ENCODE results near the gene SLC44A3. TPM values are rescaled to one million over a fixed set of nuclear protein-coding genes. Genes with fewer than 3 reads are reported as not detected.

The SLC44A3 gene
- total and polyA plus RNA-seq, 5 donors = 2.2 to 6.5 (median 5.2) TPM

DNA sequence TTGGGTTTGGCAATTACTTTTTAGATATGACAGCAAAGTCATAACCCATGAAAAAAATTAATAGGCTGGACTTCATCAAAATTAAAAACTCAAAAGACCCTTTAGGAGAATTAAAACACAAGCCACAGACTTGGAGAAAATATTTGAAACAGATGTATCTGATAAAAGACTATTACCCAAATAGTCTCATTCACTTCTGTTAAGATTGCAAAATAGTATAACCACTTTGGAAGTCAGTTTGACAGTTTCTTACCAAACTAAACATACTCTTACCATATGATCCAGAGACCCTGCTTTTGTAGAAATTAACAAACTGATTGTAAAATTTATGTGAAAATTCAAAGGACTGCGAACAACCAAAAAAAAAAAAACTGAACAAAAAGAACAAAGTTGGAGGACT is 32.5 kb upstream of the SLC44A3 start:
- Histone ChIP-seq H3K9me3 (ENCODE audit: control insufficient read depth, low read length) (no peaks in the 10 kb centered on the region), H3K4me1 (ENCODE audit: control insufficient read depth, insufficient read depth, low read length) (peaks cover 2% of the 10 kb centered on the region), H3K27me3 (ENCODE audit: control insufficient read depth, insufficient read depth) (no peaks in the 10 kb centered on the region), H3K27ac (ENCODE audit: low read length) (no peak overlapping the region), H3K4me3 (ENCODE audit: low read length) (no peak overlapping the region)
- WGBS = 93% methylated on average over 1 of the region's 1 CpG
- ATAC-seq (no peak), DNase-seq (no peak)
- intact Hi-C loops (cut with DNase I) = loop anchor here in 1 of 4 donors (10.0 kb wide), 1 partner anchor 133 kb away; no protein-coding TSS in a partner anchor

DNA sequence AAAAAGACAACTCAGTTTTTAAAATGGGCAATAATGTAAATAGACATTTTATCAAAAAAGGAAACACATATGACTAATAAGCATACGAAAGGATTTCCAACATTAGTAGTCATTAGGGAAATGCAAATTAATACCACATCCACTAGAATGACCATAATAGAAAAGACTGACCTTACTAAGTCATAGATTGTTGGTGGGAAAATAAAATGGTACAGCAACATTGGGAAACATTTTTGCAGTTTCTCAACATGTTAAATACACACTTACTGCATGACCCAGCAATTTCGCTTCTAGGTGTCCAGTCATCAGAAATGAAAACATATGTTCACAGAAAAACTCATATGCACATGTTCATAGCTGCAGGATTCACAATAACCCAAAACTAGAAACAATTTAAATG is 29.9 kb upstream of the SLC44A3 start:
- Histone ChIP-seq H3K27me3 (ENCODE audit: control insufficient read depth, insufficient read depth) (no peaks in the 10 kb centered on the region), H3K4me1 (ENCODE audit: control insufficient read depth, insufficient read depth, low read length) (peaks cover 2% of the 10 kb centered on the region), H3K9me3 (ENCODE audit: control insufficient read depth, low read length) (no peaks in the 10 kb centered on the region), H3K27ac (ENCODE audit: low read length) (no peak overlapping the region), H3K4me3 (ENCODE audit: low read length) (no peak overlapping the region)
- WGBS = 83% methylated on average over 2 of the region's 2 CpGs
- DNase-seq (no peak), ATAC-seq (no peak)
- intact Hi-C loops (cut with DNase I) = no loop called here

DNA sequence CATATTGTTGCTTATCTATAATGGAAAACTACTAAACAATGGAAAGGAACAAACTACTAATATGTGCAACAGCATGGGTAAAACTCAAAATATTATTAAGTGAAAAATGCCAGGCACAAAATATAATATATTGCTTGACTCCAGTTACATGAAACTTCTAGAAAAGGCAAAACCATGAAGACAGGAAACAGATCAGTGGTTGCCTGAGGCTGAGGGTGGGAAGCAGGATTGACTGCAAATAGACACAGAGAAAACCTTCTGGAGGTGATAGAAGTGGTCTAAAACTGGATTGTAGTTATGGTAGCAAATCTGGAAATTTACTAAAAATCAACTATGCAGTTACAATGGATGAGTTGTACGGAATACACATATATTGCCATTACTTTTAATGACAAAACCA is 29.5 kb upstream of the SLC44A3 start:
- Histone ChIP-seq H3K9me3 (ENCODE audit: control insufficient read depth, low read length) (no peaks in the 10 kb centered on the region), H3K27me3 (ENCODE audit: control insufficient read depth, insufficient read depth) (no peaks in the 10 kb centered on the region), H3K27ac (ENCODE audit: low read length) (no peak overlapping the region), H3K4me1 (ENCODE audit: control insufficient read depth, insufficient read depth, low read length) (peaks cover 2% of the 10 kb centered on the region), H3K4me3 (ENCODE audit: low read length) (no peak overlapping the region)
- intact Hi-C loops (cut with DNase I) = no loop called here
- DNase-seq (no peak), ATAC-seq (no peak)
- WGBS = 96% methylated on average over 1 of the region's 1 CpG

DNA sequence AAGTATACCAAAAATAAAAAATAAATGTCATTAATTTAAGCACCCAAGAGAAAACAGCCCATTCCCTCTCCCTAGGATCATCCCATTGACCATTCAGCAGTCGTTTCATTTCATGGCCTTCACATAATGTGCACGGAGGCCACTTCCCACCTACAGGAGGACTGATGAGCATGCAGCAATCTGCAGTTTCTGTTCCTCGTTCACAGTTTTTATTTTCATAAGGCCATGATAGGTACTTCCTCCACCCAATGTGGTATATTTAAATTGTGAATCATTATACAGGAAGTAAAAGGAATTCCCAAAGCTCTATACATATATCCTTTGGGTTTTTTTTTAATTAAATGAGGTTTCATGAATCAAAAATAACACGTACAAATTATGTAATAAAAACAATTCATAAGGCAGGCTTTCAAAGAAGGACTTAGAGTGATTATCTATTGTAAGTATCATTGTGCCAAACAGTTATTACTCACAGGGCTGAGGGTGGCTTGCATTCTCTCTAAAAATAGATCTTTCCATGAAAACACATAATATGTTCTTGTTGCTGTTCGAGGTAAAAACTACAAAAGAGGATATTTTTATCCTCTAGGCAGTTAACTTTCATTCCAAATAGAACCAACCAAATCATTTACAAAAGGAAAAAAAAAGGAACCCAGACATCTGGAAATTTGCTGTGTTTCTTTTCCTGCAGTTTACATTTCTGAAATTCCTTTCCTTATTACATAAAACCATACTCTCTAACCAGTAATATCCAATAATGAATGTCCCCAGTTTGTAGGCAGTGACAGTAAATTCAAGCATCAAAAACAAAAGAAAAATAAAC is 27.5 kb upstream of the SLC44A3 start:
- Histone ChIP-seq H3K27ac (ENCODE audit: low read length) (peak overlapping the region; percentile 84), H3K4me1 (ENCODE audit: control insufficient read depth, insufficient read depth, low read length) (peaks cover 2% of the 10 kb centered on the region), H3K27me3 (ENCODE audit: control insufficient read depth, insufficient read depth) (no peaks in the 10 kb centered on the region), H3K9me3 (ENCODE audit: control insufficient read depth, low read length) (no peaks in the 10 kb centered on the region), H3K4me3 (ENCODE audit: low read length) (no peak overlapping the region)
- ATAC-seq (peak; percentile 68 to 69), DNase-seq (no peak)
- 24% methylated on average over 5 of the region's 5 CpGs for WGBS
- intact Hi-C loops (cut with DNase I) = no loop called here

DNA sequence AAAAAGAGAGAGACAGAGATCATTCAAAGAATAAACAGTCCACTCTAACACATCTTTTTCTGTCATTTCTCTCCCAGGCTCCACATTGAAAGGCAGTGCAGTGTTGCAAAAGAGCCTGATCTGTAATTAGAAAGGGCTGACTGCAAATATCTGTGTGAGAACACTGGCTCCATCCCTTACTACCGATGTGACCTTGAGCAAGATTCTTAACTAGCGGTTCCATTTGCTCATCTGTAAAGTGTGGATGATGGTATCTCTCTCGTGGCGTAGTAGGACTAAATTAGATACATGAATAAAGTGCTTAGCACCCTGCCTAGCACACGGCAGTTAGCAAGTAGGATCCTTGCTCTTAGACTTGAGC is 26.9 kb upstream of the SLC44A3 start:
- Histone ChIP-seq H3K4me3 (ENCODE audit: low read length) (no peak overlapping the region), H3K4me1 (ENCODE audit: control insufficient read depth, insufficient read depth, low read length) (peaks cover 2% of the 10 kb centered on the region), H3K27ac (ENCODE audit: low read length) (peak overlapping the region; percentile 73), H3K9me3 (ENCODE audit: control insufficient read depth, low read length) (no peaks in the 10 kb centered on the region), H3K27me3 (ENCODE audit: control insufficient read depth, insufficient read depth) (no peaks in the 10 kb centered on the region)
- DNase-seq (no peak), ATAC-seq (peak; percentile 70 to 82)
- 46% methylated on average over 5 of the region's 5 CpGs for WGBS
- intact Hi-C loops (cut with DNase I) = no loop called here

DNA sequence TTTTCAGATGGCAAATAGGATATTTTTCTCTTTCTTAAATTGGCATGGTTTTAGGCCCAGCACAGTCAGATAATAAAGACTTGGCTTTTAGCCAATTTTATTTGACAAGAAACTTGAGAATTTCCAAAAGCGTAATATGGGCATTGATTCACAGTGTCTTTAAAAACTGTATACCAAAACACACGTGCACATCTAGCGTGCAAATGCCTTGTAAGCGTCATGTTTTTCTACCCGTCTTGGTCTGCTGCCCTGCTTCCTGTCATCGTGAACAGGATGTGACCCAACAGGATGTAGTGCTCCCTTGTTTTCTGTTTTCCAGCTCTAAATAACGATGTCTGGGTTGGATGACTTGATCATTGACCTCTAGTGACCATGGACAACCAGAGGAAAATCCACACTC is 24.7 kb upstream of the SLC44A3 start:
- Histone ChIP-seq H3K9me3 (ENCODE audit: control insufficient read depth, low read length) (no peaks in the 10 kb centered on the region), H3K4me3 (ENCODE audit: low read length) (no peak overlapping the region), H3K4me1 (ENCODE audit: control insufficient read depth, insufficient read depth, low read length) (peaks cover 2% of the 10 kb centered on the region), H3K27me3 (ENCODE audit: control insufficient read depth, insufficient read depth) (no peaks in the 10 kb centered on the region), H3K27ac (ENCODE audit: low read length) (no peak overlapping the region)
- intact Hi-C loops (cut with DNase I) = no loop called here
- ATAC-seq (peak in 1 of 2 donors; percentile 45), DNase-seq (no peak)
- 60% methylated on average over 7 of the region's 7 CpGs for WGBS

DNA sequence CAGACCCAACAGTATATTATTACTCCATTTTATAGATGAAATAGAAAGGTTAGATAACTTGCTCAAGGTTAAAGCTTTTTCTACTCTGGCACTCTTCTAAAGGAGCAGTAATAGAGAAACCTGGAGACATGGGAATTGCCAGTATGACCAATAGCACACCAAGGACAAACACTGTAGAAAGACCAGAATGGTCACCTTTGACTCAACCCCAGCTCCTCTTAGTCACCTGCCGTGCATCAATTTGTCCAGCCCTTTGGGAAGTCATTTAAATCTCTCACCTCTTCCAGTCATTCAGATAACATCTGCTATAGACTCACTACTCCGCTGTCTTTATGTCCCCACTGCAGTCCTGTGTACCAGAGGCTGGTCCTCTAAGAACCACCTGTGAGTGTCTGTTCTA is 23.9 kb upstream of the SLC44A3 start:
- no peaks in the 10 kb centered on the region for H3K27me3 ChIP-seq (ENCODE audit: control insufficient read depth, insufficient read depth)
- DNase-seq (no peak), ATAC-seq (no peak)
- no peaks in the 10 kb centered on the region for H3K9me3 ChIP-seq (ENCODE audit: control insufficient read depth, low read length)
- intact Hi-C loops (cut with DNase I) = no loop called here
- H3K27ac ChIP-seq (ENCODE audit: low read length) = no peak overlapping the region
- 95% methylated on average over 2 of the region's 2 CpGs for WGBS
- no peak overlapping the region for H3K4me3 ChIP-seq (ENCODE audit: low read length)
- peaks cover 2% of the 10 kb centered on the region for H3K4me1 ChIP-seq (ENCODE audit: control insufficient read depth, insufficient read depth, low read length)

DNA sequence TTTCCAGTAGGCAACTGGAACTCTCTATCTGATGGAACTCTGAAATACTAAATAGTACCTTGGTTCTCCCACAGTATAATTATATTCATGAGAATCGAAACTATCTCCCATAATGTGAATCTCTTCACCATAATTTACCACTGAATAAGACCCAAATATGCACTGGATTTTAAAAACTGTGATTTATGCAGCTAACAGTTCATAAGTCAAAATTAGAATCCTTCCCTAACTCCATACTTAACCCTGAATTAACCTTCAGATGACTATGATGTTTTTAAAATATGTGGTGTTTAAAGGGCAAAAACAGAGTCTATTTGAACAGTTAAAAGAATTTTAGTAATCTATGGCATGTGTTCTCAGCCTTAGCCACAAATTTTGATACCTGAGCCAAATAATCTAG is 22.9 kb upstream of the SLC44A3 start:
- no peak for DNase-seq
- peaks cover 4% of the 10 kb centered on the region for H3K4me1 ChIP-seq (ENCODE audit: control insufficient read depth, insufficient read depth, low read length)
- H3K27me3 ChIP-seq (ENCODE audit: control insufficient read depth, insufficient read depth) = no peaks in the 10 kb centered on the region
- 86% methylated on average over 1 of the region's 1 CpG for WGBS
- ATAC-seq = no peak
- H3K4me3 ChIP-seq (ENCODE audit: low read length) = no peak overlapping the region
- intact Hi-C loops (cut with DNase I) = no loop called here
- no peaks in the 10 kb centered on the region for H3K9me3 ChIP-seq (ENCODE audit: control insufficient read depth, low read length)
- H3K27ac ChIP-seq (ENCODE audit: low read length) = no peak overlapping the region

DNA sequence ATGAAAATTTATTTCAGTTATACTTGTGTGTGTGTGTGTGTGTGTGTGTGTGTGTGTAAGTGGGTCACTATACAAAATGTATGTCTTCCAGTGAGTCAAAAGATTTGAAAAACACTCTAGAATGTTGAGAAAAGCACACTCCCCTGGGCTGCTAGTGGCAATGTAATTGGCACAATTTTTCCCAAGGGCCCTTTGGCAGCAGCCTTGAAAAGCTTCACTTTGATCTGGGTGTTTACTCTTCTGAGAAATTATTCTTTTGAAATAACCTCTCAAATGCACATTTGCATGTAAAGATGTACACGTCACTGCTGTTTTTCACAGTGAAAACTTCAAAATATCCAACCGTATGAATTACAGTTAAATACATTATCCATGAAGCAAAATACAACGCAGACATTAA is 22.1 kb upstream of the SLC44A3 start:
- no peak overlapping the region for H3K27ac ChIP-seq (ENCODE audit: low read length)
- no peak for ATAC-seq
- H3K4me3 ChIP-seq (ENCODE audit: low read length) = no peak overlapping the region
- no peaks in the 10 kb centered on the region for H3K27me3 ChIP-seq (ENCODE audit: control insufficient read depth, insufficient read depth)
- WGBS = 94% methylated on average over 3 of the region's 3 CpGs
- DNase-seq = no peak
- peaks cover 4% of the 10 kb centered on the region for H3K4me1 ChIP-seq (ENCODE audit: control insufficient read depth, insufficient read depth, low read length)
- H3K9me3 ChIP-seq (ENCODE audit: control insufficient read depth, low read length) = no peaks in the 10 kb centered on the region
- intact Hi-C loops (cut with DNase I) = no loop called here

DNA sequence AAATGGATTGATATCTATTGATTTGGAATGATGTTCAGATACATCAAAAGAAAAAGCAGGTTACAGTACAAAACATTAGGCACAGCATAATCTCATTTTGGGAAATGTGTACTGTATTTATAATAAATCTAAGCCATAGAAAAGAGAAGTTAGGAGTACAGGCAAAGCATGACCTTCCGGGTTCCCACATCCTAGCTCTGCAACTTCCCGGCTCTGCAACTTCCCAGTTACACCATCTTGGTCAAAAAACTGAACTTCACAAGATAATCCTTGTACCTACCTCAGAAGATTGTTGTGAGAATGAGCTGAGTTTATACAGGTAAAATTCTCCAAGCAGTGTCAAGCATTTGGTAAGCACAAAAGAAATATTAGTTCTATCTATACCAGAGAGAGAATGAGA is 21.7 kb upstream of the SLC44A3 start:
- H3K27me3 ChIP-seq (ENCODE audit: control insufficient read depth, insufficient read depth) = no peaks in the 10 kb centered on the region
- intact Hi-C loops (cut with DNase I) = no loop called here
- ATAC-seq (no peak), DNase-seq (no peak)
- peaks cover 6% of the 10 kb centered on the region for H3K4me1 ChIP-seq (ENCODE audit: control insufficient read depth, insufficient read depth, low read length)
- no peak overlapping the region for H3K27ac ChIP-seq (ENCODE audit: low read length)
- H3K9me3 ChIP-seq (ENCODE audit: control insufficient read depth, low read length) = no peaks in the 10 kb centered on the region
- no peak overlapping the region for H3K4me3 ChIP-seq (ENCODE audit: low read length)
- 86% methylated on average over 2 of the region's 2 CpGs for WGBS

DNA sequence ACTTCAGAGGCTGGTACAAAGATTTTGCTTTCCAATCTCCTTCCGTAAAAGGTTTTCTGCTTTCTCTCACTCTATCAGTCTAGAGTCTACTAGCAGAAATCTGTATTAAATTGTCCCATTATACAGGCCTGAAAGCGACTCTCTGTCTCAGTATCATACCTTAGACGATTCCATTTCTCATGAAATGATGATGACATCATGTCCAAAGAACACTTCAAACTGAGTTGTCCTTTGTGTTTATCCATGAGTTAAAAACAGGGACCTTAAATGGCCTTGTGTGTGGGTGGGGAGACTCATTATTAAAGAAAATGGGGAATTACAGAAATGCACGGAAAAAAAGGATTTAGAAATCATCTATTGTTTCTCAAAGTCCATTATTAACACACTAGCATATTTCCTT is 21.0 kb upstream of the SLC44A3 start:
- Histone ChIP-seq H3K9me3 (ENCODE audit: control insufficient read depth, low read length) (no peaks in the 10 kb centered on the region), H3K4me3 (ENCODE audit: low read length) (no peak overlapping the region), H3K27ac (ENCODE audit: low read length) (no peak overlapping the region), H3K27me3 (ENCODE audit: control insufficient read depth, insufficient read depth) (no peaks in the 10 kb centered on the region), H3K4me1 (ENCODE audit: control insufficient read depth, insufficient read depth, low read length) (peaks cover 7% of the 10 kb centered on the region)
- ATAC-seq = no peak
- 69% methylated on average over 4 of the region's 4 CpGs for WGBS
- intact Hi-C loops (cut with DNase I) = no loop called here
- no peak for DNase-seq
